Measurements from ENCODE around the gene JSRP1.

Gene JSRP1

DNA sequence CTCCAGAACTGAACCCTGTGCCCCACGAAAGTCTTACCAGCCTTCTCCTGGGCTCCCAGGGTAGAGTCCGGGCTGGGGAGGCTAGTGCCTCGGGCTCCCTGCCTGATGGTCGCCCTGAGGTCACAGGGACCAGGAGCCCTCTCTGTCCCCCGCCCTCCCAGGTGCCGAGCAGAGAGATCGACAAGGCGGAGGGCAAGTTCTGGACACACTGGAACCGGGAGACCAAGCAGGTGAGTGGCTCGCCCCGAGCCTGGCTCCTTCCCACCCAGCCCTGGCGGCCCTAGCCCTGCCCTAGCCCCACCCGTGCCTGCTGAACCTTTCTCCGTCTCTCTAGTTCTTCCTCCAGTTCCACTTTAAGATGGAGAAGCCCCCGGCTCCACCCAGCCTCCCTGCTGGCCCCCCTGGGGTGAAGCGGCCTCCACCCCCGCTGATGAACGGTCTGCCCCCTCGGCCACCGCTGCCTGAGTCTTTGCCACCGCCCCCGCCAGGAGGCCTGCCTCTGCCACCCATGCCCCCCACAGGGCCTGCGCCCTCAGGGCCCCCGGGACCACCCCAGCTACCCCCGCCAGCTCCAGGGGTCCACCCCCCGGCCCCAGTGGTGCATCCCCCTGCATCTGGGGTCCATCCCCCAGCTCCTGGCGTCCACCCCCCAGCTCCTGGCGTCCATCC, 8.7 kb downstream of the JSRP1 start:
- no peak overlapping the region for H3K4me3 ChIP-seq (ENCODE audit: low read depth, low read length)
- DNase-seq (ENCODE audit: low read depth, low spot score): no peak
- ChIA-PET POLR2A (no interaction called here), CTCF (interaction anchor here (0.6 kb wide), 1 partner anchor 8 kb away, joined by 3 read pairs; no protein-coding TSS in a partner anchor)
- TF ChIP-seq, protein P1, sequence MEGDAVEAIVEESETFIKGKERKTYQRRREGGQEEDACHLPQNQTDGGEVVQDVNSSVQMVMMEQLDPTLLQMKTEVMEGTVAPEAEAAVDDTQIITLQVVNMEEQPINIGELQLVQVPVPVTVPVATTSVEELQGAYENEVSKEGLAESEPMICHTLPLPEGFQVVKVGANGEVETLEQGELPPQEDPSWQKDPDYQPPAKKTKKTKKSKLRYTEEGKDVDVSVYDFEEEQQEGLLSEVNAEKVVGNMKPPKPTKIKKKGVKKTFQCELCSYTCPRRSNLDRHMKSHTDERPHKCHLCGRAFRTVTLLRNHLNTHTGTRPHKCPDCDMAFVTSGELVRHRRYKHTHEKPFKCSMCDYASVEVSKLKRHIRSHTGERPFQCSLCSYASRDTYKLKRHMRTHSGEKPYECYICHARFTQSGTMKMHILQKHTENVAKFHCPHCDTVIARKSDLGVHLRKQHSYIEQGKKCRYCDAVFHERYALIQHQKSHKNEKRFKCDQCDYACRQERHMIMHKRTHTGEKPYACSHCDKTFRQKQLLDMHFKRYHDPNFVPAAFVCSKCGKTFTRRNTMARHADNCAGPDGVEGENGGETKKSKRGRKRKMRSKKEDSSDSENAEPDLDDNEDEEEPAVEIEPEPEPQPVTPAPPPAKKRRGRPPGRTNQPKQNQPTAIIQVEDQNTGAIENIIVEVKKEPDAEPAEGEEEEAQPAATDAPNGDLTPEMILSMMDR (IDR thresholded peaks at IDR 0.05; ENCODE audit: insufficient read depth, low read length, missing control alignments): no peak

GRCh38 chr19:2246801-2247361, 9.3 kb downstream of the JSRP1 start:
- H3K4me3 ChIP-seq (ENCODE audit: low read depth, low read length): no peak overlapping the region
- POLR2A ChIA-PET: interaction anchor here (0.5 kb wide), 1 partner anchor 16 kb away, joined by 4 read pairs; no protein-coding TSS in a partner anchor
- TF ChIP-seq, protein P1 (IDR thresholded peaks at IDR 0.05; ENCODE audit: insufficient read depth, low read length, missing control alignments): no peak
- no peak for DNase-seq (ENCODE audit: low read depth, low spot score)
- CTCF ChIA-PET: interaction anchor here (1.5 to 2.5 kb wide), 2 partner anchors 7 to 15 kb away, joined by 5 to 7 read pairs; no protein-coding TSS in a partner anchor

DNA sequence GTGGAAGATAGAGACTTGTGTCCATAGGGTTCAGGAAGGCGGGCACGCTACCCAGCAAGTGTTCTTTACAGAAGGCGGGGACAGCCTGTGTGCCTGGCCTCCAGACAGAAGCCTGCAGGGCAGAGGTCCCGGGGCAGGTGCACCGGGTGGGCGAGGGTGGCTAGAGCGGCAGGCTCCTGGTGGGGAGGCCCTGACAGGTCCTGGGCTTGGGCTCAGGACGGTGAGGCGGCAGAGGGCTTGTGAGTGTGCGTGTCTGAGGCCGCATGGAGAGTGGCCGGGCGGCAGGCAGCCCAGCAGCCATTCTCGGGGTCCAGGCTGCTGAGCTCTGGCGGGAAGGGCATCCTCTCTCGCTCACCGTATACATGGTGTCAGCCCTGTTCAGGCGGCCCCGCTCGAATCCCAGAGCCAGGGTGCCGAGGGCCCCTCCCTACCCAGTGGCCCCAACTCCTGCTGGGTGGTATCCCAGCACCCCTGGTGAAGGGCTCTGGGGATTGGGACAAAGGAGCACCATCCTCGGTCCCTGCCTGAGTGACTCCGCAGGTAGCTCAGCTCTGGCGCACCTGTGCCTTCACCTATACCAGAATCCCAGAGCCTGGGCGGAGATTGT, 10.1 kb downstream of the JSRP1 start:
- no peak overlapping the region for H3K4me3 ChIP-seq (ENCODE audit: low read depth, low read length)
- ChIA-PET POLR2A (interaction anchor here (0.5 kb wide), 1 partner anchor 17 kb away, joined by 4 read pairs; no protein-coding TSS in a partner anchor), CTCF (interaction anchor here (1.5 to 2.5 kb wide), 2 partner anchors 8 to 16 kb away, joined by 5 to 7 read pairs; no protein-coding TSS in a partner anchor)
- no peak for DNase-seq (ENCODE audit: low read depth, low spot score)
- TF ChIP-seq, protein P1 (IDR thresholded peaks at IDR 0.05; ENCODE audit: insufficient read depth, low read length, missing control alignments): no peak

GRCh38 chr19:2245273-2245672, 10.9 kb downstream of the JSRP1 start:
- H3K4me3 ChIP-seq (ENCODE audit: low read depth, low read length): no peak overlapping the region
- TF ChIP-seq, protein P1 (IDR thresholded peaks at IDR 0.05; ENCODE audit: insufficient read depth, low read length, missing control alignments): no peak
- no peak for DNase-seq (ENCODE audit: low read depth, low spot score)
- CTCF ChIA-PET: interaction anchor here (0.6 to 2.5 kb wide), 3 partner anchors 9 to 16 kb away, joined by 3 to 7 read pairs (median 5); partner anchors contain the start of gene PLEKHJ1
- POLR2A ChIA-PET: no interaction called here

GRCh38 chr19:2244486-2244885, 11.7 kb downstream of the JSRP1 start:
- DNase-seq (ENCODE audit: low read depth, low spot score): no peak
- TF ChIP-seq, protein P1 (IDR thresholded peaks at IDR 0.05; ENCODE audit: insufficient read depth, low read length, missing control alignments): no peak
- POLR2A ChIA-PET: no interaction called here
- no peak overlapping the region for H3K4me3 ChIP-seq (ENCODE audit: low read depth, low read length)
- CTCF ChIA-PET: interaction anchor here (0.6 to 2.5 kb wide), 2 partner anchors 9 to 10 kb away, joined by 3 to 7 read pairs; partner anchors contain the start of gene PLEKHJ1

DNA sequence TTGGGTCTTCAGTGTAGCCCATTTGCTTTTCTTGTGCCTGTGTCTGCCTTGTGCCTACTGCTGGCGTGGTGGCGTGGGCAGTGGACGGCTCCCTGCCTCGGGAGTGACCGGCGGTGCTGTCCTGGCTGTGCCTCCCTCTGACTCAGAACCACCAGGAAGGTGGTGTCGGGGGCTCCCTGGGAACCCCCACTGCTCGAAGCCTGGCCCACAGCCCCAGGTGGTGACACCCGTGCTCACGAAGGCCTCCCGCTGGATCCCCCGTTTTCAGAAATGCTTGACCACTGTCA, 12.1 kb downstream of the JSRP1 start:
- H3K4me3 ChIP-seq (ENCODE audit: low read depth, low read length): no peak overlapping the region
- POLR2A ChIA-PET: no interaction called here
- no peak for DNase-seq (ENCODE audit: low read depth, low spot score)
- CTCF ChIA-PET: interaction anchor here (2.5 kb wide), 1 partner anchor 10 kb away, joined by 7 read pairs; no protein-coding TSS in a partner anchor
- TF ChIP-seq, protein P1 (IDR thresholded peaks at IDR 0.05; ENCODE audit: insufficient read depth, low read length, missing control alignments): no peak
